Measurements from ENCODE around the gene PRKCB. TPM values are rescaled to one million over a fixed set of nuclear protein-coding genes. Genes with fewer than 3 reads are reported as not detected.

Gene PRKCB
- total and polyA plus RNA-seq, 2 of the 8 experiments (the other 6 are each of a cell fraction or from before 2014, with no cell fraction given): 7.1 to 12.1 TPM

GRCh38 chr16:23836404-23837311, 875 bp downstream of the PRKCB start (continued):
- TF ChIP-seq HDAC2 (IDR thresholded peaks at IDR 0.05; ENCODE audit: borderline replicate concordance in 1 of 2, low read depth in 2 of 2, low read length in 2 of 2) (no peak), BACH1 (IDR thresholded peaks at IDR 0.05; ENCODE audit: low read length) (no peak), CEBPB (IDR thresholded peaks at IDR 0.05; ENCODE audit: low read depth, low read length) (no peak), RBBP5 (IDR thresholded peaks at IDR 0.05; ENCODE audit: borderline replicate concordance, low read depth, low read length) (peak; percentile 26; the same call in 1 of the 2 replicates), BCL11A (IDR thresholded peaks at IDR 0.05; ENCODE audit: low read depth in 2 of 2, low read length in 2 of 2) (no peak), MAX (IDR thresholded peaks at IDR 0.05) (no peak), KDM1A (IDR thresholded peaks at IDR 0.05; ENCODE audit: borderline replicate concordance, low read length) (no peak), RNF2 (IDR thresholded peaks at IDR 0.05; ENCODE audit: borderline replicate concordance, low read depth, low read length, missing control alignments, poor library complexity, severe bottlenecking) (no peak), ZNF274 (IDR thresholded peaks at IDR 0.05; ENCODE audit: borderline replicate concordance, extremely low read depth, low read length) (no peak)
